GM19239 (cell line): ENCODE results near the gene CACNA2D4.

Experiments
- DNase-seq: peaks from one replicate; pipeline ENCODE4 v3.0.0; 2011; ENCODE audit warnings: low spot score; ENCODE audit not compliant: insufficient read length
- FAIRE-seq: peaks from 2 replicates; lab custom pipeline; 2011; peaks lifted over from hg19 to GRCh38; lab: Jason Lieb, UNC

The CACNA2D4 gene

GRCh38 chr12:1848146-1848545, 70.3 kb downstream of the CACNA2D4 start:
- FAIRE-seq, result no peak
- no peak for DNase-seq

GRCh38 chr12:1847411-1847810, 71.0 kb downstream of the CACNA2D4 start:
- FAIRE-seq, result no peak
- no peak for DNase-seq

- FAIRE-seq (no peak), DNase-seq (no peak)
These were observed 71.7 kb downstream of the CACNA2D4 start for GRCh38 chr12:1846421-1847405.

- DNase-seq, result no peak
- FAIRE-seq, result no peak
These were observed 72.6 kb downstream of the CACNA2D4 start for GRCh38 chr12:1845886-1846285.

GRCh38 chr12:1845427-1845826, 73.0 kb downstream of the CACNA2D4 start:
- no peak for FAIRE-seq

GRCh38 chr12:1844661-1845409, 73.6 kb downstream of the CACNA2D4 start:
- DNase-seq, result no peak
- no peak for FAIRE-seq

More at GRCh38 chr12:1845427-1845826, 73.0 kb downstream of the CACNA2D4 start:
- DNase-seq, result no peak

GRCh38 chr12:1844223-1844622, 74.2 kb downstream of the CACNA2D4 start:
- FAIRE-seq, result no peak
- no peak for DNase-seq

GRCh38 chr12:1843641-1844005, 74.8 kb downstream of the CACNA2D4 start:
- no peak for DNase-seq
- FAIRE-seq, result no peak

GRCh38 chr12:1842905-1843640, 75.4 kb downstream of the CACNA2D4 start:
- no peak for DNase-seq
- FAIRE-seq, result no peak

- FAIRE-seq (no peak), DNase-seq (no peak)
These were observed 76.1 kb downstream of the CACNA2D4 start for GRCh38 chr12:1842183-1842904.

GRCh38 chr12:1841586-1842182, 76.8 kb downstream of the CACNA2D4 start:
- no peak for DNase-seq
- FAIRE-seq, result no peak

- DNase-seq (no peak), FAIRE-seq (no peak)
These were observed 77.4 kb downstream of the CACNA2D4 start for GRCh38 chr12:1840981-1841425.

GRCh38 chr12:1839956-1840951, 78.2 kb downstream of the CACNA2D4 start:
- no peak for FAIRE-seq
- no peak for DNase-seq

GRCh38 chr12:1839464-1839863, 79.0 kb downstream of the CACNA2D4 start:
- DNase-seq (no peak), FAIRE-seq (no peak)

- FAIRE-seq (no peak), DNase-seq (no peak)
These were observed 79.5 kb downstream of the CACNA2D4 start for GRCh38 chr12:1838994-1839365.

- no peak for FAIRE-seq
- DNase-seq, result no peak
These were observed 80.1 kb downstream of the CACNA2D4 start for GRCh38 chr12:1838205-1838993.

- DNase-seq, result no peak
- FAIRE-seq, result no peak
These were observed 80.8 kb downstream of the CACNA2D4 start for GRCh38 chr12:1837541-1838204.
